HS-5 (cell line): ENCODE measurements around the gene MTPN.

ENCODE experiments used
- DNase-seq: peaks from one replicate; pipeline ENCODE4 v3.0.0-alpha.2; 2012; ENCODE audit warnings: low read depth

The MTPN gene

DNA sequence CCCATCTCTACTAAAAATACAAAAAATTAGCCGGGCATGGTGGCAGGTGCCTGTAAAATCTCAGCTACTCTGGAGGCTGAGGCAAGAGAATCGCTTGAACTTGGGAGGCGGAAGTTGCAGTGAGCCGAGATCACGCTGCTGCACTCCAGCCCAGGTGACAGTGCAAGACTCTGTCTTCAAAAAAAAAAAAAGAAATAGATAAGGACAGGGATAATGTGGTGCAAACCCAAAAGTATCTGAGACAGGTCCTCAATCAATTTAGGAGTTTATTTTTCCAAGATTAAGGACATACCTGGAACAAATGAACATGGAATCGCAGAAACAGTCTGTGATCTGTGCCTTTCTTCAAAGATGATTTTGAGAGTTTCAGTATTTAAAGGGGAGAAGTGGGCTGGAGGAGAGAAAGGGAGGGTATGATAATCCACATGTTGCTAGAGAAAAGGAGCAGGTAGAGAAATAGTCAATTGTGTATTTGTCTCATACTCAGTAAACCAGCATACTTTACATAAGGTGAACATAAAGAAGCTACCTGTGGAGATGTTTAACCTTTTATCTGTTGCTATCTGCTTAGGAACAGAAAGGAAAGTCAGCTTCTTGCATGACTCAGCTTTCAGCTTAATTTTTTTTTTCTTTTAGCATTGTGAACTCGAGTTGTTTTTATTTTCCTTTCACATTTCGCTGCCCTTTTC lies 4.9 kb upstream of the MTPN start:
- DNase-seq, result no peak

GRCh38 chr7:135980665-135981180 lies 3.6 kb upstream of the MTPN start:
- peak; percentile 41 for DNase-seq

GRCh38 chr7:135980012-135980551 lies 2.9 kb upstream of the MTPN start:
- DNase-seq, result no peak

DNA sequence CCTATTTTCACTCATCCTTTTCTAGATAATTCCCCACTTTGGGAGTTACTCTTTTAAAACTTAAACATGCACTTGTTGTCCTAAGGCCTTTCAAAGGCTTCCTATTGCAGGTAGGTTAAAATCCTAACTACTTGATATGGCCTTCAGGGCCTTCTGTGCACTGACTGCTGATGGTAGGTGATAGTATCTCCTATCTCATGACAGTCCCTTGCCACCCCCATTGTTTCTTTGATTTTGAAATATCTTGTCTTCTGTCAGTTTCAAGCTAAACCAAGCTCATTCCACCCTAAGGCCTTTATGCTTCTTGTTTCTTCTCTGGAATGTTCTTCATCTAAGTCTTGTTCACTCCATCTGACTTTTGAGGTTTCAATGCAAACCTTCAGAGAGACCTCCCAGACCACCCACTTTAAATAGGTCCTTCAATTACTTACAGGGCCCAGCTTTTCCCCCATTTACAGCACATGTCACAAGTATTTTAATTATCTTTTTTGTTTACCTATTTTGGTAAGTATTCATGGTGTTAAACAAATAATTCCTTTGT lies 2.4 kb upstream of the MTPN start:
- no peak for DNase-seq

DNA sequence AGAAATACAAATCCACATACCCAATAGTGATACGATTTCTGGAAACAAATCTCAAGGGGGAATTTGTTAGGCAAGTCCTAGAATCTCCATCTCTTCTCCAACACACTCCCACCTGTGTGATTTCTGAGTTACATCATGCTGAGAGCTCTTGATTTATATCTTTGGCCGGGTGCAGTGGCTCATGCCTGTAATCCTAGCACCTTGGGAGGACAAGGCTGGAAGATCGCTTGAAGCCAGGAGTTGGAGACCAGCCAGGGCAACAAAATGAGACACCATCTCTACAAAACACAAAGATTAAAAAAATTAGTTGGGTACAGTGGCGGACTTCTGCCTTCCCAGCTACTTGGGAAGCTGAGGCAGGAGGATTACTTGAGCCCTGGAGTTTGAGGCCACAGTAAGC lies 1.5 kb upstream of the MTPN start:
- no peak for DNase-seq

DNA sequence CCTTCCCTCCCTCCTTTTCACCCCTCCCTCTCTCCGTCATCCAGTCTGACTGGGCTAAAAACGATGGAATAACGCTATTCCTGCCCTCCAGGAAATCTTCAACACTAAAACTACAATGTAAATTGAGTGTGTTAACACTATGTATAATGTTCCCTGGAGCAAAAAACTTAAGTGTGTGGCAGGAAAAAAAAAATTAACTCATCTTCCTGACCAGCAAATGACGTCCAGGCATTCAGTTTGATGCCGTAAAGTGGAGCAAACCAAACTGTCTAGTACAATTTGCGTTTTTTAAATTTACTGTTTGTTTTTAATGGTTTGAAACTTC lies 545 bp upstream of the MTPN start:
- DNase-seq, result no peak

DNA sequence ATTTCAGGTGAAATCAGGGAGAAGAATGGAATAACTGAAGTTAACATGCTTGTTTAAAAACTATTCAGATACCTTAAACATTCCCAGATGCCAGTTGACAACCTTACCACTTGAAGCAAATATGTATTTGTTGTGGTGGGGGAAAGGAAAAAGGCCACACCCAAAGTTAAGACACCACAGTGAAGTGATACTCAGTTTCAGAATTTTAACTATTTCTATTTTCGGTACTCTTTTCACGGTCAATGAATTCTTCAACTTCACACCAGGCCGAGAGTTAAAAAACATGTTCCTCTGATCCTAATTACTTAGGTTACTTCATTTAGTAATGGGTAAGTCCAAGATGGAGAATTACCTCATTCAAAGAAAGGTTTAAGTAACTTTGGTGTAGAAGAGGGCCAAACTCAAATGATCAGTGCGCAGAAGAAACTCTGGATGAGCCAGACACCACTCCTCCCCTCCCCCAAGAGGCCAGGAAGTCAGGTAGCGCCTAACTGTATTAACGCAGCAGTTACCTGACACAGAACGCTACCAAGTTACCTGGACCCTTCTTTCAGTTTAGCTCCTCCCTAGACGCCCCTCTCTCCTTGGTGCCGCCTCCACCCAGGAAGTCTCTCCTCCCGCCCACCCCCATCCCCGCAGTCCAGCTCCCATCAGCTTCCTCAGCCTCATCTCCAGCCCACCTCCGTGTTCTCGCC lies 700 bp downstream of the MTPN start:
- DNase-seq, result no peak

DNA sequence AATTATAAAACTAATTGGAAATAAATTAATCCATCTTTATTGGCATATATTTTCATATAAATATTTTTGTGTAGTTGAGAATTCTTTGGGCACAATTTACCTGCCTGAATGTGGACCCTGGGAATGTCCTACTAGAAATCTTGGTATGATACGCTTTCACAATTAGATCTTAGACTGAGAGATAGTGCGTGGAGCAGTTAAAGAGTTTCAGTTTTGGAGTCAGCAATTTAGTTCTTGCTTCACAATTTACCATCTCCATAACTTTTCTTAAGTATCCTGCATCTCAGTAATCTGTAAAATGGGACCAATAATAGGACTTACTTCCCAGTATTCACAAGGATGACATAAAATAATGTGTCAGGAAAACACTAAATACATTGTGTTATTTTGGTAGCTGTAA lies 2.0 kb downstream of the MTPN start:
- no peak for DNase-seq

GRCh38 chr7:135974667-135975066 lies 2.5 kb downstream of the MTPN start:
- DNase-seq, result no peak

GRCh38 chr7:135971366-135971725 lies 5.8 kb downstream of the MTPN start:
- no peak for DNase-seq

DNA sequence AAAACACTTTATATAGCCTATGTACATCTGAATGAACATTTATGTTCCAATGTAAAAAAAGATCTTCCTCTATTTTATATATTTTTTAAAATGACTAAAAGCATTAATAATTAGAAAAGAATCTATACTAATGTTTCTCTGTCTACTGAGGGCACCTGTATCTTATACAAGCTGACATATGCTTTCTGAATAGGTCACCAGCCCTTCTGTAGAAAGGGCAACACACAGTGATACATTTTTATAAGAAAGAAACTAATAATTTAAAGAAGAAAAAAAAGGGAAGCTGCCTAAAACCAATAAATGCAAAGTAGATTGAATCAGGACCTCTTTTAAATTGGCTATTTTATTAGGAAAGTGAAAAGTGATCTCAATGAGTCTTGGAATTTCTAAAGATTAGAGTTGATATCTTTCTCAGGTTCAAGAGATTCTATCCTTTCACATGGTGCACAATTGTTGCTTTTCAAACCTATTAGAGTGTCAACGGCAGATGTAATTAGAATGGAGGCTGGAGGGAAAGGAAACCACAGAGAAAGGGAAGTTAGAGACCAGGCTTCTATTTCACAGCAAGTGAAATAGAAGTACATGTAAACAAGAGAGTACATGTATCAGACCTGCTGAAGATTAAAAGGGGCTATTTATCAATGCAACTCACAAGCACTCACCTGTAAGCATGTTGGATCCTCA lies 6.3 kb downstream of the MTPN start:
- DNase-seq, result no peak

GRCh38 chr7:135970045-135970444 lies 7.1 kb downstream of the MTPN start:
- DNase-seq, result no peak

DNA sequence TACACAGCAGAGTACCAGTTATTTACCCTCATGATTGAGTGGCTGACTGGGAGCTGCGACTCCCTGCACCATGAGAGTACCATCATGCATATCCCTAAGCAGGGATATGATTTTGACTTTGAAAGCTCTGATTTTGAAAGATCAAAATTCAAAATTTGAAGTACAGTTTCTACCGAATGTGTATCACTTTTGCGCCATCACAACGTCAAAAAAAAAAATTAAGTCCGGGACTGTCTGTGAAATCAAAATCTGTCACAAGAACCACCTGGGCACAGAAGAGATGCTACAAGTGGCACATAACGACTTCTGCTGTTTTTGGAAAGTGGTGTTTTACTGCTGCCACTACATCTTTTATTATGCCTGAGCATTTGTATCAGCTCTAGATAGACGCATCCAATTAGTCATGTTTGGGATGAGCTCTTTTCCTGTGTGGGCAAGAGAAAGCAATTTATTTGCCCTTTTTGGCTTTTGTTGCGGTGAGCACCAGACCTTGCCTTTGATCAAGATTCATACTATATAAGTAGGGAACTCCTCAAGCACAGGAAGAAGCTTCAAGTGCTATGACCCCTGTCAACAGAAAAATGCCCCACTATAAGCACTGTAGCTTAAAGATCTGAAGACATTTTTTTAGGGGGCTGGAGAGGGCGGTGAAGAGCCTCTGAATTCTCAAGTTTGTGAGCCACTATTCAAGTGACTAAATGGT lies 10.7 kb downstream of the MTPN start:
- DNase-seq, result no peak

DNA sequence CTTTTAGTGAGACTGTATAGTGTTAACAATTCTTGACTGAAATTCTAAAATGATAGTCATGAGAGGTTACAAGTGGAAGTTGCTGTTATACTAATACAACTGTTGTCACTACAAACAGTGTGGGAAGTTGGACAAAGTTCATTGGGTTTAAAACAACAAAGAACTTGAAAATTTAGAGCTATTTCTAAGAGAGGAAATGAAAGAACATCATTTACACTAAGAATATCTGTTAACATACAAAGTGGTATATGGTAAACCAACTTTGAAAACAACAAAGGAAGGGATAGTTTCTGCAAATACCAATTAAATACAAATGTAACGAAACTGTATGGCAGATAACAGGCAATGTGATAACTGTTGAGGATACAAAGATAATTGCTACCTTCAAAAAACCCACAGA lies 11.6 kb downstream of the MTPN start:
- DNase-seq, result no peak

DNA sequence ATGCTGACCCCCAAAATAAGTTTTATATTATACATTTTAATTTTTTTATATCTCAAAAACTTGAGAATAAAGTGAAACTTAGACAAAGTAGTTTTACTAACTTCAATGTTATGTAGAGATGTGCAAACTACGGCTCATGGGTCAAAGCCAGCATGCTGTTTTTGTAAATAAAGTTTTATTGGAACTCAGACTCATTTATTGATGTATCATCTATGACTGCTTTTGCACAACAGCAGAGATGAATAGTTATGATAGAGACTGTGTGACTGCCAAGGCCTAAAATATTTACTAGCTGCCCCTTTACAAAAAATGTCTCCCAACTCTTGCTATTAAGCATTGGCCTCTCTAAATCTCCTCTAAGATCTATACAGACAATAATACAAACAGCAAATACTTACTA lies 12.4 kb downstream of the MTPN start:
- DNase-seq, result no peak

DNA sequence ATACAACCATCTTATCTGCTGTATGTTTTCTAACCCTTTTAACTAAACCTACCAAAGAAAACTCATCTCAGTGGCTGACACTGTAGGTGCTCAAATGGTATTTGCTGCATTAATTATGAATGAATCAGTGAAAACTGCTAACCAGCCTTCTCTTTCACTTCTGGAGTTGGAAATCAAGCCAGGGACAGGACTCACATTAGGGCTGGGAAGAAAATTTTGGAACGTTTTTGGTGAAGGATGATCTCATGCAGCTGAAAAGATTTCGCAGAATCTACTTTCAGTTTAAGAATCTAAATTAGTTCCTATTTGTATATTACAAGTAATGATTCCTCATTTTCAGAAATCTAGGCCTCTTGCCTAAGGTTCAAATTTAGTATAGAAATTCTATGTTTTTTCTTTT lies 12.9 kb downstream of the MTPN start:
- DNase-seq, result no peak

DNA sequence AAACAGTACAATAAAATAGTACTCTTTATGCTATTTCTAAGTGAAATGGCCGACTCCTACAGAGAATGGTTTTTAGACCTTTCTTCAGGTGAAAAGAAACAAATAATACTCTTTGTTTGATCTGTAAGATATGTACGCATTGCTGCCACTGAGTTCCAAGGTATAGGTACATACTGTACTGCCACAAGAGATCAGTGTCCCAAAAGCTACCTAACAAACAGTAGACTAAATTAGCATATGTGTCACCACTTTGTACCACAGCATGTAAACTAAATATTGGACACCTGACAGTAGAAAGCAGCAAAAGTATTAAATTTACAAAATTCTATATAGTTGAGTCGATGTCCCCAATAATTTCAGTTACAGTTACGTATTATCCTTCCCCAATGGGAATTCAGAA lies 14.4 kb downstream of the MTPN start:
- no peak for DNase-seq

GRCh38 chr7:135960709-135961451 lies 16.3 kb downstream of the MTPN start:
- no peak for DNase-seq

- no peak for DNase-seq
Measured at GRCh38 chr7:135959646-135960363, 17.4 kb downstream of the MTPN start.

DNA sequence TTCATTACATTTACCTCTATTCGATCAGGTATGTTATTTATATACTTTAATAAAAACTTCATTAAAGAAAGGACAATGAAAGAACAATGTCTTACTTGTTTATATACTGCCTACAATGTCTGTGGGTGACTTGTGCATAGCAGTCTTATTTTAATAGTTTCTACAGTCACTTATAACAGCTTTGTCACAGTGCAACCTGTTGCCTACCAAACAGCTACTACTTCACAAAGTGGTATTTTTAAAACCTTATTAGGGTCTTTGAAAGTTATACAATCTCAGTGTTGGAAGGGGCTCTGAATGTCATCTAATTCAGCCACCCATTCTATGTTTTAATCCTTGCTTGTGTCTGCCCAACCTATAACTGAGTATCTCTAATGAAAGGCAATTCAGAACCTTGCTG lies 19.0 kb downstream of the MTPN start:
- DNase-seq, result no peak

GRCh38 chr7:135957627-135958026 lies 19.5 kb downstream of the MTPN start:
- no peak for DNase-seq
